Measurements from ENCODE around the gene DPP9. TPM values are rescaled to one million over a fixed set of nuclear protein-coding genes. Genes with fewer than 3 reads are reported as not detected.

The DPP9 gene
- total and polyA plus RNA-seq, 2 of the 13 experiments (the other 11 are each of a cell fraction or from before 2014, with no cell fraction given): 8.4 to 25.8 TPM

- TF ChIP-seq MEIS1 (CRISPR knock-in tag; IDR thresholded peaks at IDR 0.05; ENCODE audit: borderline replicate concordance) (0 out of 2 replicates have a peak, but pooled peaks have one; percentile 30), EEA1 (CRISPR knock-in tag; IDR thresholded peaks at IDR 0.05; ENCODE audit: borderline replicate concordance) (no peak), FOXO1 (CRISPR knock-in tag; IDR thresholded peaks at IDR 0.05) (no peak), ZBTB20 (CRISPR knock-in tag; IDR thresholded peaks at IDR 0.05; ENCODE audit: borderline replicate concordance, low read depth) (no peak), ERF (CRISPR knock-in tag; IDR thresholded peaks at IDR 0.05) (0 out of 2 replicates have a peak, but pooled peaks have one; percentile 44), ZNF17 (CRISPR knock-in tag; IDR thresholded peaks at IDR 0.05) (no peak), ZEB1 (IDR thresholded peaks at IDR 0.05; ENCODE audit: insufficient replicate concordance, low read depth) (peak; percentile 53), RNF2 (conservative IDR thresholded peaks at IDR 0.05; ENCODE audit: low read depth) (no peak), MTERF4 (CRISPR knock-in tag; IDR thresholded peaks at IDR 0.05) (peak; percentile 40; the same call in 1 of the 2 replicates), TRIM22 (IDR thresholded peaks at IDR 0.05) (no peak), KLF15 (CRISPR knock-in tag; IDR thresholded peaks at IDR 0.05; ENCODE audit: borderline replicate concordance) (no peak), HMG20A (CRISPR knock-in tag; IDR thresholded peaks at IDR 0.05; ENCODE audit: borderline replicate concordance) (no peak), BCL6 (CRISPR knock-in tag; IDR thresholded peaks at IDR 0.05) (no peak), KIAA2018 (CRISPR knock-in tag; IDR thresholded peaks at IDR 0.05; ENCODE audit: borderline replicate concordance) (no peak), XRCC5 (optimal IDR thresholded peaks at IDR 0.05; ENCODE audit: low read length) (no peak), ZHX1 (CRISPR knock-in tag; IDR thresholded peaks at IDR 0.05; ENCODE audit: low read depth) (no peak)
Observed at GRCh38 chr19:4639531-4640246, 84.0 kb downstream of the DPP9 start (continued).
